HG02973 (cell line): ENCODE measurements around the gene P4HA1.
"Not testable (repeated sequence)": the region's sequence is repeated elsewhere in the genome, so short reads cannot be mapped to it uniquely, and the experiment has no call there.

Source experiments
- ATAC-seq: cut with Tn5 transposase; IDR thresholded peaks from one replicate; pipeline ENCODE4 v1.9.1; 2021; ENCODE audit warnings: moderate library complexity; ENCODE audit not compliant: unreplicated experiment

P4HA1 gene

GRCh38 chr10:73043766-73044377, 52.8 kb downstream of the P4HA1 start:
- no peak for ATAC-seq

GRCh38 chr10:73043319-73043718, 53.3 kb downstream of the P4HA1 start:
- ATAC-seq, result no peak

- no peak for ATAC-seq
Observed at GRCh38 chr10:73042130-73042529, 54.5 kb downstream of the P4HA1 start.

GRCh38 chr10:73039635-73040034, 57.0 kb downstream of the P4HA1 start:
- no peak for ATAC-seq

- not testable (repeated sequence) for ATAC-seq
Observed at GRCh38 chr10:73036285-73036684, 60.4 kb downstream of the P4HA1 start.

- ATAC-seq, result no peak
Observed at GRCh38 chr10:73032536-73032935, 64.1 kb downstream of the P4HA1 start.

GRCh38 chr10:73026623-73027022, 70.0 kb downstream of the P4HA1 start:
- not testable (repeated sequence) for ATAC-seq

- ATAC-seq, result not testable (repeated sequence)
Observed at GRCh38 chr10:73023455-73024070, 73.1 kb downstream of the P4HA1 start.

GRCh38 chr10:73022961-73023360, 73.7 kb downstream of the P4HA1 start:
- not testable (repeated sequence) for ATAC-seq

GRCh38 chr10:73021538-73022164, 75.0 kb downstream of the P4HA1 start:
- not testable (repeated sequence) for ATAC-seq

GRCh38 chr10:73021050-73021449, 75.6 kb downstream of the P4HA1 start:
- no peak for ATAC-seq

- no peak for ATAC-seq
Observed at GRCh38 chr10:73019100-73019499, 77.6 kb downstream of the P4HA1 start.

- no peak for ATAC-seq
Observed at GRCh38 chr10:73018632-73019031, 78.0 kb downstream of the P4HA1 start.

- ATAC-seq, result no peak
Observed at GRCh38 chr10:73017955-73018480, 78.6 kb downstream of the P4HA1 start.

GRCh38 chr10:73015779-73016178, 80.9 kb downstream of the P4HA1 start:
- no peak for ATAC-seq

GRCh38 chr10:73003822-73004221, 92.8 kb downstream of the P4HA1 start:
- ATAC-seq, result no peak

- ATAC-seq, result no peak
Observed at GRCh38 chr10:73000973-73001372, 95.7 kb downstream of the P4HA1 start.

GRCh38 chr10:72997099-72997498, 99.6 kb downstream of the P4HA1 start:
- ATAC-seq, result no peak

- not testable (repeated sequence) for ATAC-seq
Observed at GRCh38 chr10:72995459-72995858, 101.2 kb downstream of the P4HA1 start.

- ATAC-seq, result not testable (repeated sequence)
Observed at GRCh38 chr10:72989771-72990170, 106.9 kb downstream of the P4HA1 start.

- ATAC-seq, result not testable (repeated sequence)
Observed at GRCh38 chr10:72984618-72985017, 112.0 kb downstream of the P4HA1 start.
